Gastroesophageal sphincter (tissue), 3 donors: ENCODE data around the gene DIRAS1.

Experiments
- CTCF ChIP-seq, 4 experiments: fragments of 200-600 bp in 2 of 4; fragments of 450-650 bp in 2 of 4; sonication (generic) in 1 of 4; IDR thresholded peaks; one replicate each; pipeline ENCODE4 v1.5.1; 2017 to 2019; ENCODE audit warnings: antibody characterized with exemption in 4 of 4, mild to moderate bottlenecking in 2 of 4, moderate library complexity in 2 of 4
- POLR2A ChIP-seq, 2 donors: fragments of 450-650 bp; IDR thresholded peaks; one replicate each; pipeline ENCODE4 v1.6.1; 2017; ENCODE audit warnings: antibody characterized with exemption in 2 of 2, mild to moderate bottlenecking in 2 of 2, moderate library complexity in 1 of 2
- POLR2AphosphoS5 ChIP-seq: sonication (generic); formaldehyde crosslinking; IDR thresholded peaks from one replicate; pipeline ENCODE4 v1.6.1; 2017; ENCODE audit warnings: antibody characterized with exemption

GRCh38 chr19:2763687-2764086, 42.5 kb upstream of the DIRAS1 start:
- TF ChIP-seq POLR2AphosphoS5, result no peak
- no peak for TF ChIP-seq CTCF (IDR thresholded peaks at IDR 0.05)
- TF ChIP-seq POLR2A (IDR thresholded peaks at IDR 0.05), result no peak
